HG02973 (cell line): ENCODE results near the gene INO80.

Source experiments
- ATAC-seq: cut with Tn5 transposase; IDR thresholded peaks from one replicate; pipeline ENCODE4 v1.9.1; 2021; ENCODE audit warnings: moderate library complexity; ENCODE audit not compliant: unreplicated experiment

The INO80 gene

GRCh38 chr15:41043276-41043951, 72.7 kb downstream of the INO80 start:
- no peak for ATAC-seq

DNA sequence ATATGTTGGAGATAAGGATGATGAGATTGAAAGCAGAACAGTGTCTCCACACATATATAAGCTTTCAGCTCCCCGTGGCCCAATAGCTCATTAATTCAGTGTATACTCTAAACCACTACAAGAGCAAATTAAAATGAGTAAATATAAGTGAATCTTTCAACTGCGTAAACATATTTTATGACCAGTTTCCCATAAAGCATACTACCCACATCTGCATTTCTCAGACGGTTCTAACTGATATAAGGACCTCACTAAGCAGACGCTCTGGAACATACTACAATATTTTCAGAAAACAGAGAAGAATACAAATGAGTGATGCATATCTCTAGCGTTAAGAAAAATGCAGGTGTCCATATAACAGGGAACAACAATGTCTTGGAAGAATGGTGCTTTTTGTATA, 73.2 kb downstream of the INO80 start:
- ATAC-seq = no peak

- no peak for ATAC-seq
These were observed 77.0 kb downstream of the INO80 start for GRCh38 chr15:41039121-41039520.

- ATAC-seq = no peak
These were observed 84.1 kb downstream of the INO80 start for GRCh38 chr15:41032079-41032328.

- ATAC-seq = no peak
These were observed 84.6 kb downstream of the INO80 start for GRCh38 chr15:41031232-41032078.

DNA sequence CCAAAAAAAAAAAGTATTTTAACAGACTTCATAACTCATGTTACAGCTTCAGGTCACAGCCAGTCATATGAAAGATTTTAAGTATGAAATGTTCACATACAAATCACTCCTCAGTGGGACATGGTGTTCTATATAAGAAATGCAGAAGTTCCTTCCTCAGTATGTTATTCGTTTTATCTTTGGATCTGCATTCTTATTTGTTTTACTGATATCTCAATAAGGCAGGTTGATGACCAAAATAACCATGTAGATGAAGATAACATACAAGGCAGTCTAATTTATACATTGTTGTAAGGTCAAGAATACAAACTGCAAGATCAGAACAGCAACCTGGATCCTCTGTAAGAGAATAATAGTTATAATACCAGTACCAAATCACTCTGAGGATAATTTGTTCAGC, 87.2 kb downstream of the INO80 start:
- no peak for ATAC-seq

- ATAC-seq = no peak
These were observed 90.7 kb downstream of the INO80 start for GRCh38 chr15:41025393-41025792.

DNA sequence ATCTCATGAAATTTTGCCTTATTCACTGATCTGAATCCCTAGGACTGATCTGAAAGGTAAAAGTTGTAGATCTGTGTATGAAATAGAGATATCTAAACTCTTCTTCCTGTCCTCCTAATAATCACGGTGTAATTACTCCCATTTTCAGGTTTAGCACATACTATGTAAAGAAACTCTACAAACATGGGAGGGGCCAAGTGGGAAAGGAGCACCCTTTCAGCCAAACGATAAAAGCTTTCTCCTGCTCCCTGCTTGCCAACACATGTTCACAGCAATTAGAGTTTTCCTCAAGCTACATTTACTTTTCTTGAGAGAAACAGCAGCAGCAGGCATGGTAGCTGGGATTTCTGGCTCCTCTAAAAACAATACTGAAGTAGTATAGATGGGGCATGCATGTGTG, 91.2 kb downstream of the INO80 start:
- no peak for ATAC-seq

DNA sequence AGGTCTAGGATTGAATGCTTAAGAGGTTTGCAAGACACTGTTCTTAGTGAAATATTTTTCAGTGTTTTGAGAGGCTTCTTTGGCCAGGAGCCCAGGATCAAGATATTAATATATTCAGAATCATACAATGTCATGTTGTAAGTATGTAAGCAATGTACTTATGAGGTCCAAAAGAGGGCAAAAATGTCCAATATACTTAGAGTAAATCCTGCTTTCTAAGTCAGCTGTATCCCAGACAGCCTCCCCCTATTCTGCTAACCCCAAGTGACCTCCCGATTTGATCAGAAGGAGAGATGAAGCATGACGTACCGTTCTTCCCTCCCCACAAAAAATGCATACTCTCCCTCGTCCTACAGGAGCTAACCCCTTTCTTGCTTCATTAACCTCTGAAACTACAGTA, 91.9 kb downstream of the INO80 start:
- ATAC-seq = no peak

DNA sequence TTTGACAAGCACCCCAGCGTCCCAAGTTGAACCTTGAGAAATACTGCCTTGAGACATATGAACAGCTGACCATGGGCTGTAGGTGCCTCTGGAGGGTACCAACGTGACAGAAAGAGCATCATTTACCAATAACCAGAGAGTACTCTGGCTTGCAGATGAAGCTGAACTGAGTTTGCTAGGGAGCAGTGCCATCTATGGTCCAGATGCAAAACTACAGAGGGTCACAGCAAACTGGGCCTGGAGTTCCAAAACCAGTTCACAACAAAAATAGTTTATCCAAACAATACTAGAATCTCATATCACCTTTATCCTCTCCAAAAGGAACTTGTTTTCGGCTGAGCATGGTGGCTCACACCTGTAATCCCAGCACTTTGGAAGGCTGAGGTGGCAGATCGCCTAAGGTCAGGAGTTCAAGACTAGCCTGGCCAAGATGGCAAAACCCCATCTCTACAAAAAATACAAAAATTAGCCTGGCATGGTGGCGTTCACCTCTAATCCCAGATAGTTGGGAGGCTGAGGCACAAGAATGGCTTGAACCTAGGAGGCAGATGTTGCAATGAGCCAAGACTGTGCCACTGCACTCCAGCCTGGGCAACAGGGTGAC, 93.5 kb downstream of the INO80 start:
- ATAC-seq = no peak

DNA sequence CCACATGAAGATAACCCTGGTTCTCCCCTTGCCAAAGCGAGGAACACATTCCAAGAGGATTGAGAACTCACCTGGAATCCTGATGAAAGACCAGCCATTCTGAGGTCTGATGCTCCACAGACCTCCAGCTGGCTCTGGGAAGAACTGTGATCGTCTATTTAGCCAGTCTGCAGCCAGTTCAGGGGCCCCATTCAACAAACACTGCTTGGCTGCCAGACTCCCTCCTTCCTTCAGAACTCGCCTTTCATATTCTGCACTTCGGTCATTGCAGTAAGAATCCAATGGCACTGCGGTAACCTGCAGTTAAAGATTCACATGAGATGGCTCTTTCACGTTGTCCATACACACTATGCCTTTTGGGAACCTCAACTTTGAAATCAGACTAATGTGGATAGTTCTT, 95.3 kb downstream of the INO80 start:
- no peak for ATAC-seq

DNA sequence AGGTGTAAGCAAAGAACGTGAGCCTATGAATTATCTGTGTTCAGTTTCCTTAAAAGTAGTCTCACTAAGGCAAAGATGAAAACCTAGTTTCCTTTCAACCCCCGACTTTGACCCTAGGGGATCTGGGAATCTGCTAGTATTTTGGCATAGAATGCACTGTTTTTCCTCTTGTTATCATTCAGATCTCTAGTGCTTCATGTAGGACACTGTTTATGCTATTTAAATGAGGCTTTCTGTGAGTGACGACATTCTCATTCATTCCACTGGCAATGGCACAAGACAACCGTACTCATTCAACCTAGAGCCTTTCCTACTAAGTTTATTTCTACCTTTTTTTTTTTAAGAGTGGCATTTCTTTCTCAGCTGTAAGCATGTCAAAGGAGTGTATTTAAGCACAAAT, 95.8 kb downstream of the INO80 start:
- ATAC-seq = no peak

- ATAC-seq = no peak
These were observed 96.9 kb downstream of the INO80 start for GRCh38 chr15:41019174-41019573.

- ATAC-seq = no peak
These were observed 97.5 kb downstream of the INO80 start for GRCh38 chr15:41018534-41018933.

- ATAC-seq = no peak
These were observed 98.9 kb downstream of the INO80 start for GRCh38 chr15:41017066-41017735.

GRCh38 chr15:41013691-41014414, 102.2 kb downstream of the INO80 start:
- no peak for ATAC-seq

GRCh38 chr15:41011055-41011815, 104.8 kb downstream of the INO80 start:
- ATAC-seq = no peak

DNA sequence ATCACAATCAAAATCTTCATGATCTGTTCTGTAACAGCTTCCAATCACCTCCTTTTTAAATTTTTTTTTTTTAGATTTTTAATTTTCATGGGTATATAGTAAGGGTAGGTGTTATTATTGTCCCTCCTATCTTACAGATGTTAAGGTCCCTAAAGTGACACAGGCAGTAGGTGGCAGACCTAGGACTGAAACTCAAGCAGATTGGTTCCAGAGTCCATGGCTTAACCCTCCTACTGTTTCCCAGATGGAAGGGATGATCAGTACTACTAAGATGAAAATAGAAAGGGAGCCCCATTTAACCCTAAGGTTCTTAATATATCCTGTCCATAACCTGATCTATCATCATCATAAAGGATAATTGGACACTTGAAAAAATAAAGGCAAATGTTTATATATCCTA, 105.7 kb downstream of the INO80 start:
- no peak for ATAC-seq

GRCh38 chr15:41006479-41006878, 109.6 kb downstream of the INO80 start:
- no peak for ATAC-seq

- ATAC-seq = no peak
These were observed 111.6 kb downstream of the INO80 start for GRCh38 chr15:41004490-41004889.
